ENCODE results near the gene SPINDOC. TPM values are rescaled to one million over a fixed set of nuclear protein-coding genes. Genes with fewer than 3 reads are reported as not detected.

The SPINDOC gene
- polyA plus RNA-seq, 1 experiment = 24.4 TPM

GRCh38 chr11:63765688-63766241, 47.5 kb upstream of the SPINDOC start:
- ChIA-PET CTCF (interaction anchor here (0.8 to 1.6 kb wide), 5 partner anchors 10 to 150 kb away, joined by 3 read pairs; no protein-coding TSS in a partner anchor), POLR2A (interaction anchor here (0.7 kb wide), 1 partner anchor 235 kb away, joined by 7 read pairs; no protein-coding TSS in a partner anchor)
- no peak for DNase-seq (ENCODE audit: low read depth)
- no peak for TF ChIP-seq CTCF (IDR thresholded peaks at IDR 0.05; ENCODE audit: insufficient read depth, low read depth, low read length)
- H3K36me3 ChIP-seq (ENCODE audit: control insufficient read depth, insufficient read depth, low read length) = peaks cover 11% of the 10 kb centered on the region
- no peaks in the 10 kb centered on the region for H3K27me3 ChIP-seq (ENCODE audit: control insufficient read depth, insufficient read depth, low read length)
- no peak overlapping the region for H3K4me3 ChIP-seq (ENCODE audit: low read depth, low read length)

- Histone ChIP-seq H3K4me3 (ENCODE audit: low read depth, low read length) (peak overlapping the region; percentile 68), H3K27me3 (ENCODE audit: control insufficient read depth, insufficient read depth, low read length) (no peaks in the 10 kb centered on the region), H3K36me3 (ENCODE audit: control insufficient read depth, insufficient read depth, low read length) (peaks cover 9% of the 10 kb centered on the region)
- ChIA-PET CTCF (interaction anchor here (0.8 to 2.9 kb wide), 12 partner anchors 10 to 179 kb away, joined by 3 to 20 read pairs (median 3); no protein-coding TSS in a partner anchor), POLR2A (interaction anchor here (0.6 to 0.7 kb wide), 2 partner anchors 80 to 234 kb away, joined by 4 to 7 read pairs; no protein-coding TSS in a partner anchor)
- TF ChIP-seq CTCF (IDR thresholded peaks at IDR 0.05; ENCODE audit: insufficient read depth, low read depth, low read length) = no peak
- DNase-seq (ENCODE audit: low read depth) = no peak
These were observed 46.6 kb upstream of the SPINDOC start for GRCh38 chr11:63766531-63767235.

- no peaks in the 10 kb centered on the region for H3K27me3 ChIP-seq (ENCODE audit: control insufficient read depth, insufficient read depth, low read length)
These were observed 46.0 kb upstream of the SPINDOC start for GRCh38 chr11:63767267-63767564.

GRCh38 chr11:63767565-63768236, 45.6 kb upstream of the SPINDOC start:
- 0 out of 2 replicates have a peak, but pooled peaks have one; percentile 1 for TF ChIP-seq CTCF (IDR thresholded peaks at IDR 0.05; ENCODE audit: insufficient read depth, low read depth, low read length)
- Histone ChIP-seq H3K27me3 (ENCODE audit: control insufficient read depth, insufficient read depth, low read length) (no peaks in the 10 kb centered on the region), H3K4me3 (ENCODE audit: low read depth, low read length) (peak overlapping the region; percentile 68), H3K36me3 (ENCODE audit: control insufficient read depth, insufficient read depth, low read length) (peaks cover 5% of the 10 kb centered on the region; the same call in 1 of the 2 replicates)
- peak; percentile 29 for DNase-seq (ENCODE audit: low read depth)
- ChIA-PET POLR2A (no interaction called here), CTCF (interaction anchor here (0.5 to 2.9 kb wide), 22 partner anchors 11 to 396 kb away, joined by 3 to 20 read pairs (median 4); partner anchors contain the start of gene RCOR2)

More at GRCh38 chr11:63767267-63767564, 46.0 kb upstream of the SPINDOC start:
- DNase-seq (ENCODE audit: low read depth) = no peak
- H3K36me3 ChIP-seq (ENCODE audit: control insufficient read depth, insufficient read depth, low read length) = peaks cover 6% of the 10 kb centered on the region; the same call in 1 of the 2 replicates
- TF ChIP-seq CTCF (IDR thresholded peaks at IDR 0.05; ENCODE audit: insufficient read depth, low read depth, low read length) = no peak
- peak overlapping the region; percentile 68 for H3K4me3 ChIP-seq (ENCODE audit: low read depth, low read length)
- ChIA-PET POLR2A (no interaction called here), CTCF (interaction anchor here (0.8 to 2.9 kb wide), 17 partner anchors 12 to 288 kb away, joined by 3 to 20 read pairs (median 4); partner anchors contain the start of gene RCOR2)
